Caco-2 (cell line): ENCODE data around the gene FOXO1. TPM values are rescaled to one million over a fixed set of nuclear protein-coding genes. Genes with fewer than 3 reads are reported as not detected.

Experiments
- BruUV-seq: library from RNA; stranded (reverse); fragments of 400-500 nt; replicated peaks from 2 replicates; lab custom pipeline; 2021; lab: Mats Ljungman, UMichigan
- CTCF ChIA-PET: fragments of 300-600 bp; sonication (Branson Sonifier 250); formaldehyde crosslinking; loops from one replicate; lab custom pipeline; 2022; ENCODE audit warnings: antibody characterized with exemption; lab: Charles Lee
- POLR2A ChIA-PET: fragments of 300-600 bp; sonication (Branson Sonifier 250); formaldehyde crosslinking; loops from one replicate; lab custom pipeline; 2022; ENCODE audit warnings: antibody characterized with exemption; lab: Charles Lee
- DNase-seq, 2 experiments: peaks; one replicate each; pipeline versions ENCODE4 v3.0.0 to v3.0.0-alpha.2; 2020 to 2022
- H3K27me3 ChIP-seq: replicated peaks from 2 replicates; pipeline ENCODE4 v1.6.0; 2011; ENCODE audit warnings: low read length; ENCODE audit not compliant: control insufficient read depth, insufficient read depth
- H3K36me3 ChIP-seq: 2 replicates; pipeline ENCODE4 v1.5.1; 2011; ENCODE audit warnings: low read length; ENCODE audit not compliant: control insufficient read depth, insufficient read depth
- H3K4me1 ChIP-seq: fragments of 250-450 bp; sonication (Bioruptor Pico); 2 replicates; pipeline ENCODE4 v1.5.1; 2020; ENCODE audit warnings: mild to moderate bottlenecking
- H3K4me3 ChIP-seq: 2 replicates; pipeline ENCODE4 v1.5.1; 2011; ENCODE audit warnings: low read depth, mild to moderate bottlenecking, control low read depth, low read length
- H3K9me3 ChIP-seq: fragments of 250-450 bp; sonication (Bioruptor Pico); 2 replicates; pipeline ENCODE4 v1.5.1; 2020; ENCODE audit warnings: mild to moderate bottlenecking, moderate library complexity
- H3K27ac Mint-ChIP-seq: one replicate; pipeline ENCODE4 v1.8.0; 2022; ENCODE audit warnings: mixed read lengths; ENCODE audit not compliant: unreplicated experiment
- H3K27me3 Mint-ChIP-seq: one replicate; pipeline ENCODE4 v1.8.0; 2022; ENCODE audit warnings: mixed read lengths; ENCODE audit not compliant: insufficient read depth, unreplicated experiment
- H3K36me3 Mint-ChIP-seq: one replicate; pipeline ENCODE4 v1.8.0; 2022; ENCODE audit warnings: mild to moderate bottlenecking, mixed read lengths; ENCODE audit not compliant: insufficient read depth, unreplicated experiment
- H3K4me1 Mint-ChIP-seq: one replicate; pipeline ENCODE4 v1.8.0; 2022; ENCODE audit warnings: low read depth, mixed read lengths; ENCODE audit not compliant: unreplicated experiment
- H3K4me3 Mint-ChIP-seq: one replicate; pipeline ENCODE4 v1.8.0; 2022; ENCODE audit warnings: mild to moderate bottlenecking, moderate library complexity, mixed read lengths; ENCODE audit not compliant: unreplicated experiment
- H3K9me3 Mint-ChIP-seq: one replicate; pipeline ENCODE4 v1.8.0; 2022; ENCODE audit warnings: mixed read lengths; ENCODE audit not compliant: unreplicated experiment
- intact Hi-C: fragments of 100-400 bp; cut with micrococcal nuclease; formaldehyde crosslinking; loops from one replicate; pipeline ENCODE4 v1.10.0; 2022; ENCODE audit not compliant: unreplicated experiment
- total RNA-seq: library from RNA; stranded (reverse); gene quantifications from 2 replicates; pipeline ENCODE4 v1.2.3, GENCODE V29; 2022
- TF ChIP-seq, protein P1 (sequence below), 2 experiments: fragments of 200-600 bp in 1 of 2; IDR thresholded peaks; 1 replicate in 1 of 2; 2 replicates in 1 of 2; pipeline versions ENCODE4 v1.5.1 to v1.8.0; 2011 to 2022; ENCODE audit warnings: antibody characterized with exemption in 1 of 2, control low read depth in 1 of 2, inconsistent platforms in 1 of 2, low read depth in 1 of 2, low read length in 1 of 2, mild to moderate bottlenecking in 1 of 2, moderate library complexity in 1 of 2; ENCODE audit not compliant: insufficient read depth in 1 of 2, severe bottlenecking in 1 of 2, unreplicated experiment in 1 of 2

FOXO1 gene
- total RNA-seq, 1 experiment from 2014 or later = 10.4 TPM

DNA sequence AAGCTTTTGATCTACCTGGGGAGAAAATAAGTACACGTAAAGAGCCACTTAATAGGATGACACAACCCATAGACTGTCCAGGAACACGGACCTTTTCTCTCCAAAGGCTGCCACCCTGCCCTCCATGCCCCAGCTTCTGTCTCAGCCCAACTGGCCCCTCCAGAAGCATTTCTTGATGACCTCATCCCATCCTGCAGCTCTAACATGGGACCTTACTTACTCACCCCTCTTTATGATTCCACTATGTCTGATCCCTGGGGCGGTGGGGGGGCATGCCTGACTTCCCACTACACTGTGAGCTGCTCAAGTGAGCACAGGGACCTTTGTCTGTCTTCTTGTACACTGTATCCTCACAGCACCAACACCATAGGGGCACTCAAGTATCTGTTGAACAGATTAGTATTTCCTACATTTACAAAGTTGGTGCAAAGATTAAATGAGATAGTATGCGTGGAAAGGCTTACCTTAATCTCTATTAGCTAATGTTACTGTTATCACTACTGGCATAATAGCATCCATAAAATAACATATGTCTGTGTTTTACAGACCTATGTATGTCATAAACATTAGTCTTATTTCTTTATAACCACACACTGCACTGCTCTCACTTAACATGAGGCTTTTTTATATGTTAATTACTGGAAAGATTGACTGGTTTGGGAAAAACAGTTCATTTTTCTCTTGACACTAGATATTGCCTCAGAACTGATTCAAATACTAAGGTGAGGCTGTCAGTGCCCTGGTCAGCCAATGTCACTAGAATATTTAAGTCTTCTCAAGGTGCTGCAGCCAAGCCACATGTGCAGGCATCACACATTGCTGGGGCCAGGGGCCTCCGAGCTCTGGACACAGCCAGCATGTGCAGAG lies 100.9 kb downstream of the FOXO1 start:
- no peaks in the 10 kb centered on the region; the same call in 1 of the 2 replicates for H3K36me3 ChIP-seq
- no peaks in the 10 kb centered on the region for H3K27me3 Mint-ChIP-seq
- H3K4me3 Mint-ChIP-seq = no peak overlapping the region
- TF ChIP-seq, protein P1, sequence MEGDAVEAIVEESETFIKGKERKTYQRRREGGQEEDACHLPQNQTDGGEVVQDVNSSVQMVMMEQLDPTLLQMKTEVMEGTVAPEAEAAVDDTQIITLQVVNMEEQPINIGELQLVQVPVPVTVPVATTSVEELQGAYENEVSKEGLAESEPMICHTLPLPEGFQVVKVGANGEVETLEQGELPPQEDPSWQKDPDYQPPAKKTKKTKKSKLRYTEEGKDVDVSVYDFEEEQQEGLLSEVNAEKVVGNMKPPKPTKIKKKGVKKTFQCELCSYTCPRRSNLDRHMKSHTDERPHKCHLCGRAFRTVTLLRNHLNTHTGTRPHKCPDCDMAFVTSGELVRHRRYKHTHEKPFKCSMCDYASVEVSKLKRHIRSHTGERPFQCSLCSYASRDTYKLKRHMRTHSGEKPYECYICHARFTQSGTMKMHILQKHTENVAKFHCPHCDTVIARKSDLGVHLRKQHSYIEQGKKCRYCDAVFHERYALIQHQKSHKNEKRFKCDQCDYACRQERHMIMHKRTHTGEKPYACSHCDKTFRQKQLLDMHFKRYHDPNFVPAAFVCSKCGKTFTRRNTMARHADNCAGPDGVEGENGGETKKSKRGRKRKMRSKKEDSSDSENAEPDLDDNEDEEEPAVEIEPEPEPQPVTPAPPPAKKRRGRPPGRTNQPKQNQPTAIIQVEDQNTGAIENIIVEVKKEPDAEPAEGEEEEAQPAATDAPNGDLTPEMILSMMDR (IDR thresholded peaks at IDR 0.05; ENCODE audit: insufficient read depth in 1 of 2, low read depth in 1 of 2, low read length in 1 of 2, severe bottlenecking in 1 of 2, unreplicated experiment in 1 of 2) = no peak
- no TSS peak for BruUV-seq
- H3K27ac Mint-ChIP-seq = no peak overlapping the region
- no peak for DNase-seq
- H3K36me3 Mint-ChIP-seq = no peaks in the 10 kb centered on the region
- intact Hi-C loops = no loop called here
- H3K27me3 ChIP-seq = no peaks in the 10 kb centered on the region
- ChIA-PET CTCF (interaction anchor here (1.0 kb wide), 1 partner anchor 103 kb away, joined by 4 read pairs; no protein-coding TSS in a partner anchor), POLR2A (no interaction called here)
- H3K9me3 ChIP-seq = no peaks in the 10 kb centered on the region
- H3K9me3 Mint-ChIP-seq = no peaks in the 10 kb centered on the region
- H3K4me3 ChIP-seq = no peak overlapping the region
- H3K4me1 Mint-ChIP-seq = peaks cover 34% of the 10 kb centered on the region
- peaks cover 50% of the 10 kb centered on the region for H3K4me1 ChIP-seq

DNA sequence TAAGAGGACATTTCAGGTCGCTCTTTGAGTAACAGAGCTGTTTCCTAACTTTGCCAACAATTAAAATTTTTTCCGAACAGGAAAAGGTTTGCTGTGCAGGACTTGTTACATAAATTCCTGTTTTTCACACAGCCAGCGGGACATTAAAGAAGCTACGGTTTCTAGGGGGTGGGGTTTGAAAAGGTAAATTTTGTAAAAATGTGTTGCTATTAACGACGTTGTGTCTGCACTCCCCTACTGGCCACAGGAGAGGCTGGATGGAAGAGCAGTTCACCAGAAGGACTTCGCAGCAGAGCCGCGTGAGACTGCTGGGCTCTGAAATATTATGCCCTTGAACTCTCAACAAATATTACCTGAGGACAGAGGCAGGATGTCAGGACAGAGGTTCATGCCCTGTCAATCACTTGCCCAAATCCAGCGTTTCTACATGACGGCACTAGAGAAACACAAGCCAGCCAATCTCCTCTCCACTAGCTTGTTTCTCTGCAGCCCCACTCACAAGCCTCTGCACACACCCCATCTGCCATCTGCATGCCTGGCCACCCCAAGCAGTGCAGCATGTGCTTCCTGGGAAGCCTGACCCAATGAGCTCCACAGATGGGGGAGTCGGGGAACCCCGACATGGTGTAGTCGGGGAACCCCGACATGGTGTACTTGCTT lies 102.0 kb downstream of the FOXO1 start:
- Histone ChIP-seq H3K36me3 (no peaks in the 10 kb centered on the region; the same call in none of the 2 replicates), H3K4me1 (peaks cover 50% of the 10 kb centered on the region), H3K27me3 (no peaks in the 10 kb centered on the region), H3K9me3 (no peaks in the 10 kb centered on the region), H3K4me3 (no peak overlapping the region)
- peaks cover 36% of the 10 kb centered on the region for H3K4me1 Mint-ChIP-seq
- H3K27me3 Mint-ChIP-seq = no peaks in the 10 kb centered on the region
- CTCF ChIA-PET = interaction anchor here (0.6 kb wide), 2 partner anchors 24 to 311 kb away, joined by 3 read pairs; no protein-coding TSS in a partner anchor
- H3K36me3 Mint-ChIP-seq = no peaks in the 10 kb centered on the region
- no peak overlapping the region for H3K4me3 Mint-ChIP-seq
- H3K9me3 Mint-ChIP-seq = no peaks in the 10 kb centered on the region
- intact Hi-C loops = no loop called here
- TF ChIP-seq, protein P1 (IDR thresholded peaks at IDR 0.05; ENCODE audit: insufficient read depth in 1 of 2, low read depth in 1 of 2, low read length in 1 of 2, severe bottlenecking in 1 of 2, unreplicated experiment in 1 of 2) = peak in 1 of 2 experiments; percentile 21
- peak overlapping the region; percentile 88 for H3K27ac Mint-ChIP-seq
- no TSS peak for BruUV-seq
- POLR2A ChIA-PET = interaction anchor here (0.6 to 0.7 kb wide), 2 partner anchors 73 to 88 kb away, joined by 3 to 5 read pairs; no protein-coding TSS in a partner anchor
- DNase-seq = no peak
